ENCODE data around the gene PKP3.
"Not testable (repeated sequence)": the region's sequence is repeated elsewhere in the genome, so short reads cannot be mapped to it uniquely, and the experiment has no call there.

Gene PKP3, protein sequence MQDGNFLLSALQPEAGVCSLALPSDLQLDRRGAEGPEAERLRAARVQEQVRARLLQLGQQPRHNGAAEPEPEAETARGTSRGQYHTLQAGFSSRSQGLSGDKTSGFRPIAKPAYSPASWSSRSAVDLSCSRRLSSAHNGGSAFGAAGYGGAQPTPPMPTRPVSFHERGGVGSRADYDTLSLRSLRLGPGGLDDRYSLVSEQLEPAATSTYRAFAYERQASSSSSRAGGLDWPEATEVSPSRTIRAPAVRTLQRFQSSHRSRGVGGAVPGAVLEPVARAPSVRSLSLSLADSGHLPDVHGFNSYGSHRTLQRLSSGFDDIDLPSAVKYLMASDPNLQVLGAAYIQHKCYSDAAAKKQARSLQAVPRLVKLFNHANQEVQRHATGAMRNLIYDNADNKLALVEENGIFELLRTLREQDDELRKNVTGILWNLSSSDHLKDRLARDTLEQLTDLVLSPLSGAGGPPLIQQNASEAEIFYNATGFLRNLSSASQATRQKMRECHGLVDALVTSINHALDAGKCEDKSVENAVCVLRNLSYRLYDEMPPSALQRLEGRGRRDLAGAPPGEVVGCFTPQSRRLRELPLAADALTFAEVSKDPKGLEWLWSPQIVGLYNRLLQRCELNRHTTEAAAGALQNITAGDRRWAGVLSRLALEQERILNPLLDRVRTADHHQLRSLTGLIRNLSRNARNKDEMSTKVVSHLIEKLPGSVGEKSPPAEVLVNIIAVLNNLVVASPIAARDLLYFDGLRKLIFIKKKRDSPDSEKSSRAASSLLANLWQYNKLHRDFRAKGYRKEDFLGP

DNA sequence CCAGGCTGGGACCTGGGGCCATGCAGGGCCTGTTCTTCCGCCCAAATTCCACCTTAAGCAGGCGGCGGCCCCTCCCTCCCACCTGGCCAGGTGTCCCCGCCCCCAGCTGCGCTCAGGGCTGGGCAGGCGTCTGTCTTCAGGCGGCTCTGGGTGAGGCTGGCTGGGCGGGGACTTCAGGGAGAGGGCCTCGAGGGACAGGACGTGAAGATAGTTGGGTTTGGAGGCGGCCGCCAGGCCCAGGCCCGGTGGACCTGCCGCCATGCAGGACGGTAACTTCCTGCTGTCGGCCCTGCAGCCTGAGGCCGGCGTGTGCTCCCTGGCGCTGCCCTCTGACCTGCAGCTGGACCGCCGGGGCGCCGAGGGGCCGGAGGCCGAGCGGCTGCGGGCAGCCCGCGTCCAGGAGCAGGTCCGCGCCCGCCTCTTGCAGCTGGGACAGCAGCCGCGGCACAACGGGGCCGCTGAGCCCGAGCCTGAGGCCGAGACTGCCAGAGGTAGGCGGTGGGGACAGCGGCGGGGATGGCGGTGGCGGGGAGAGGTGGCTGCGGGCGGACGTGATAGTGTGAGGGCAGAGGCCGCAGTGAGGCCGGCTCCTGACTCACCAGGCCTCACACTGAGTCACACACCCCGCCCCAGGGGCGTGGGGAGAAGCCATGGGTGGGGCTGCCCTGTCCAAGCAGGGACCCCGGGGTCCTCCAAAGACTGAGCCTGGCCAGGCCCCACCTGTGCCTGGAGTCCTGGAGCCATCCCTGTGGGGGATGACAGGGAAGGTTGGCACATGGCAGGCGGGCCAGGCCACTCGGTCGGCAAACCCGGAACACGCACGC is at the start of gene PKP3:
PKP3 (plus strand) TSS at position 176 of the 824 bp plus-strand sequence; CDS start at position 260, 84 bp downstream.
- no peak for DNase-seq

DNA sequence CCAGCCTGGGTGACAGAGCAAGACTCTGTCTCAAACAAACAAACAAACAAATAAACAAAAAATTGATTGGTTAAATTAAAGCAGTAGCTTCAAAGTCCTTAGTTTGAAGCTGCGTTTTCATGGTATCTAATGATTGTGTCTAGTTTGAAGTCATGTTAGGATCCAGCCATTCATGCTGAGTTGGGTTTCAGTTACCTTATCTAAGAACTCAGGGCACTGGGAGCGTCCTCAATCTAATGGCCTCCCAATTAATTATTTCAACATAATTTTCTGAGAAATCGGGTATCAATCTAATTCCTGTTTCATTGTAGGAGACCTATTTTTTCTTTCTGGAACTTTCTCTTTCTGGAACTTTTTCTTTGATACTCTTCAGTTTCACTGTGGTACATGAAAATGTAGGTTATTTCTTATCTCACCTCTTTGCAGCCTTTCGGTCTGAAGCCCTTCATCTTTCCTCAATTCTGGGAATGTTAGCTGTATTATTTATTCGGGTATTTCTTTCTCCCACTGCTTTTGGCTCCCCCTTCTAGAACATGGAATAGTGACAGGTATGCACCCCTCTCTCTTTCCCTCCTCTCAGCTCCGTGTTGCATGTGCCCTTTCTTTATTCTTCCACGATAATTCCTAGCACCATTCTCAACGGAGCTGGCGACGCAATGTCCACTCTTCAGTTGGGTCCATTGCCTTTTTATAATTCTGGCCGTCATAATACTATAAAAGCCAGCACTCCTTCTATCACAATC is 49.0 kb upstream of the PKP3 start:
- no peak for DNase-seq

DNA sequence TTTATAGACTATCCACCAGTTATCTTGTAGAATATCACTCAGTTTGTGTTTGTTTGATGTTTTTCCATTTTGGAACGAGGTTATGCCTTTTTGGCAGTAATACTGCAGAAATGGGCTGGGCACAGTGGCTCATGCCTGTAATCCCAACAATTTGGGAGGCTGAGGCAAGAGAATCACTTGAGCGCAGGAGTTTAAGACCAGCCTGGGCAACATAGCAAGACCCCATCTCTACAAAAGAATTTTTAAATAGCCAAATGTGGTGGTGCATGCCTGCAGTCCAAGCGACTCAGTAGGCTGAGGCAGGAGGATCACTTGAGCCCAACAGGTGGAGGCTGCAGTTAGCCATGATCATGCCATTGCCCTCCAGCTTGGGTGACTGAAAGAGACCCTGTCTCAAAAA is 47.5 kb upstream of the PKP3 start:
- DNase-seq = no peak

DNA sequence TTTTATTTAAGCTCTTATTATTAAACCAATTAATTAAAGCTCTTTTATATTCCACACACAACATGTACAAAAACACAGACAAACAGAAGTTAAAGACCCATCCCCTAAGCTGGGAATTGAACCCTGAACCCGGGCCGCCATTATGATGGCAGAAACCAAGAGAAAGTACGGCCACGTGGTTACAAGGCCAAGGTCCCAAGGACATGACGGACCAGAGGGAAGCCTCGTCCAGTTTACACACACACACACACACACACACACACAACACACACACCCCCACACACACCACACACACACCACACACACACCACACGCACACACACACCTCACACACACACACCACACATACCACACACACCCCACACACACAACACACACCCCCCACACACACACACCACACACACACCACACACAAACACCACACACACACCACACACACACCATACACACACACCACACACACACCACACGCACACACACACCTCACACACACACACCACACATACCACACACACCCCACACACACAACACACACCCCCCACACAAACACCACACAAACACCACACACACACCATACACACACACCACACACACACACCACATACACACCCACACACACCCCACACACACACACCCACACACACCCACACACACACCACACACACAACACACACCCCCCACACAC is 44.6 kb upstream of the PKP3 start:
- not testable (repeated sequence) for DNase-seq

DNA sequence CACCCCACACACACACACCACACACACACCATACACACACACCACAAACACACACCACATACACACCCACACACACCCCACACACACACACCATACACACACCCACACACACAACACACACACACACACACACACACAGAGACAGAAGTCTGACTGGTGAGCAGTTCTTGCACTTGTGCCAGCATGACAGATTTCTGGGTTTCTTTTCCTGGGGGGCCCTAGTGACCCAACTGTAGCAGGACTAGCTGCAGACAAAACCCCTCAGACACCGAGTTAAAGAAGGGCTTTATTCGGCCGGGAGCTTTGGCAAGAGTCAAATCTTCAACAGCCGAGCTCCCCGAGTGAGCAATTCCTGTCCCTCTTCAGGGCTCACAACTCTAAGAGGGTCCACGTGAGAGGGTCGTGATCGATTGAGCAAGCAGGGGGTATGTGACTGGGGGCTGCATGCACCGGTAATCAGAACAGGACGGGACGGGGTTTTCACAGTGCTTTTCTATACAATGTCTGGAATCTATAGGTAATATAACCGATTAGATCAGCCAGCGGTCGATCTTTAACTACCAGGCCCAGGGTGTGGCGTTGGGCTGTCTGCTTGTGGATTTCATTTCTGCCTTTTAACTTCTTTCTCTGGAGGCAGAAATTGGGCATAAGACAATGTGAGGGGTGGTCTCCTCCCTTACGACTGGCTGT is 43.8 kb upstream of the PKP3 start:
- not testable (repeated sequence) for DNase-seq

DNA sequence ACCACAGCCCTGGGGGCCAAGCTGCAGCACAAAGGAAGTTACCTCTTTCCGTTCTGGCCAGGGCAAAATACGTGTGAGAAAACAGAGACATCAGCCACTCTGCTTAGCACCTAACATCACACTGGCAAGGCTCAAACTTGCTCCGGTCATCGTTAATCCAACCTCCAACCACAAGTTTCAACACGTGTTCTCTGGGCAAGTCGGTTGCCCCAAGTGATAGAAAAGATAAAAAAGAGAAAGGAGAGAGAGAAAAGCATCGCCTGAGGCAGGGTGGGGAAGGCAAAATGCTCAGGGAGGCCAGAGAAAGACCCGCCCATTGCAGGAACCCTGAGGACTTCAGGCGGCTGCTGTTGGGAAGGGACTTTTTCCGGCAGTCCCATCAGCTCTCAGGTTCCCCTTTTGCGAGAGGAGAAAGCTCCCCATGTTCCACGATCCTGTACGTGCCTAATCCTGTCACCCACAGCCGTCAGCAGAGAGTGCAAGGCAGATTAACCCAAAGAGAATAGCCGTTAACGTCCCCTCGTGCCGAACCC is 43.2 kb upstream of the PKP3 start:
- DNase-seq = no peak

DNA sequence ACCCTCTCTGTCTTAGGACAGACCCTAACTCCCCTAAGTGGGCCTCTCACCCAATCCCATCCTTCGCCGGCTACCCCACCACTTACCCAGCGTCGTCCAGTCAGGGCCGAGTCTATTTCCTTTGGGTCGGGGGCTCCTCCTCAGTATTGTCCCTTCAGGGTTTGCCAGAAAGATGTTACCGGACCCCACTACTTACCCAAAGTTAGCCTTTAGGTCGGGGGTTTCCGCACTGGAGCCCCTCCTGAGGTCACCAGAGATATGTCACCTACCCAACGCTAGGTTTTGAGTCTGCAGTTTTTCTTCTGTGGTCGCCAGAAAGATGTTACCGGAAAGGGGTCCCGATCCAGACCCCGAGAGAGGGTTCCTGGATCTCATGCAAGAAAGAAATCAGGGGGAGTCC is 42.6 kb upstream of the PKP3 start:
- DNase-seq = no peak

DNA sequence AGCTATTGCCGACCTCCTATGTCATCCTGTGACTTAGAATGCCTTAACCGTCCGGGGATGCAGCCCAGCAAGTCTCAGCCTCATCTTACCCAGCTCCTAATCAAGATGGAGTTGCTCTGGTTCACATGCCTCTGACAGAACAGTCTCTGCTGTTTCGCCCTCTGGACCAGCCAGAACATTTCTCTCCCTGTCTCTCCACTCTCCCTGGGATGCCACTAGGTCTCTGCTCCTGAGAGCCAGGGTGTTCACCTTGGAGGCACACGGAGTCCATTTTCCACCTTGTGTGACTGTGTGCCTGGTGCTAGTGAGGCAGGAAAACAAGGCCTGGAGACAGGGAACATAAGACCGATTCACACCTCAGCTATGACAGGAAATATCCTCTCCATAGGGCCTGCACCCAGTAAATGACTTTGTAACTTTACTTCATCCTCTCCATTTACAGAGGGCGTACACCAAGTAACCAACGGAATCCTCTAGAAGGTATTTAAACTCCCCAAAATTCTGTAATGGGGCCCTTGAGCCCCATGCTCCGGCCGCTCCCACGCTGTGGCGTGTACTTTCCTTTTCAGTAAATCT is 41.5 kb upstream of the PKP3 start:
- DNase-seq = no peak

DNA sequence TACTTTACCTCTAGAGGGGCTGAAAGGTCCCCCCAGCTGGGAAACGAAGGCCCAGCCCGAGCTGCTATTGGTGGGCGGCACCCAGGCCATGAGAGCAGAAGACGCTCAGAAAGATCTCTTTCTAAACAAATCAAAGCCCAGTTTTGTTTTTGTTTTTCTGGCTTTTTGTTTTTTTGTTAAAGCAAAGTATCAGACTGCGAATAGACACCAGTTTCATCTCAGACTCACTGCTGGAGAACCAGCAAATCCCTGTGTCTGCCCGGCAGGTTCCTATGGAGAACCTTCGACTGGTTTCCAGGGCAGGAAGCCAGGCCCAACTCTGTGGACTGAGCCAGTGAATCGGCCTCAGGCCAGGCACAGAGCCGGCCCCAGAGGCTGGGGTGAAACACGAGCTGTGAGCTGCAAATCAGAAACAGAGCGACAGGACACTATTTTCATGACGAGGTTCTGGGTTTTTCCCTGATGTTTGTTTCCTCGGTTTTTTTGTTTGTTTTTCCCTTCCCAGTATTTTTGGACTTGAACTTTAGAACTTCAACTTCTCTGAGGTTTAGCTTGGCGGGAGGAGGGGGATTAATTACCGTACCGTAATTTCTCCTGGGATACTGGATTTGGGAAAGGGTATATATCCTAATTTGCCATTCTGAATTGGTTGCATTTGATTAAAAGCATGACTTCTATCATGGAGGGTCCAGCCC is 40.7 kb upstream of the PKP3 start:
- no peak for DNase-seq

DNA sequence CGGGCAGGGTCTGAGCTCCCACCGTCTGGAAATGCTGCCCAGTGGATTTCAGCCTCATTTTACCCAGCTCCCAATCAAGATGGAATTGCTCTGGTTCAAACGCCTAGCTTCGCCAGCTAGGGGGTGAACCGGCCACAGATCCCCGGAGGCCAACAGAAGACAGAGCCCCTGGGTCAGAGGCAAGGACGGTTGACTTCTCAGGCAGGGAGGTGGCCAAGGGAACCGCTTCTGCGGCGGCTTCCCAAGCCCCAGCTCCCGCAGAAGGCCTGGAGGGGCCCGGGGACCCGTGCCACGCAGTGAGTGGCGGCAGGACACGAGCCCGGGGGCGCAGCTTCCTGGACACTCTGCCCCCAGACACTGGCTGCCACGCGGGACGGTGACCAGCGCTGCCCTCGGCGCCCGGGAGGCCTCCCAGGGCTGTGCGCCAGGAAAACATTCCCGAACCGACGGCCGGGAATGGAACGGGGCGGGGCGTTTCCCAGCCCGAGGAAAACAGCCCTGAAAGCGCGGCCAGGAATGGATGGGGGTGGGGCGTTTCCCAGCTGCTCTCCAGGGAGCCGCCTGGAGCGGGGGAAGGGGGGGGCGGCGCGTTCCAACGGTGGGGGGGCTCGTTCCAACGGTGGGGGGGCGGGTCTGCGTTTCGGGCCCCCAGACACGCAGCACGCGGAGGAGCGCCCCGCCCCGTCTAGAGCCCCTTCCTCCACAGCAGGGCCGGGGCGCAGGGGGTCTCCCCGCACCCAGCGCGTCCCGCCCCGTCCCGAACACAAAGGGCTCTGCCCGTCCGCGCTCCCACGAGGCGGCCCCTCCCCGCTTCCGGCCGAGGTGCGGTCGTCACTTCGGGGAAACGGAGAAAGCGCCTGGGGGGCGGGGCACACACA is 38.2 kb upstream of the PKP3 start:
- peak; percentile 51 for DNase-seq

DNA sequence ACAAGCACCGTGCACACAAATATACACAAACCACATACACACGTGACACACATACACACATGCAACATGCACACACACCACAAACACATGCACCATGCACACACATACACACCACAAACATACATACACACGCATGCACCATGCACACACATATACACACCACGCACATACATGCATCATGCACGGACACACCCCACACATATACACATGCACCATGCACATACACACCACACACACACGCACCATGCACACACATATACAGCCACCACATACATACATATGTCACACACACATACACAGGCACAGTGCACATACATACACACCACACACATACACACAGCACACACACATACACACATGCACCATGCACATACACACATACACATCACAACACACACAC is 37.4 kb upstream of the PKP3 start:
- DNase-seq = no peak

DNA sequence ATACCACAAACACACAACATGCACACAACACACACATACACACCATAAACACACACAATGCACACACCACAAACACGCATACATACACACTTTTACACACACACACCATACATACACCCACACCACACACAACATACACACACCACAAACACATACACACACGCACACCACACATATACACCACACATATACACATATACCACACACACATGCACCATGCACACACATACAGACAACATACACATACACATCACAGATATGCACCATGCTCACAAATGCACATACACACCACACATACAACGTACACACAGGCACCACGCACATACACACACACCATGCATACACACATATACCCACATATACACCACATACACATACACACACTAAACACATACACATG is 36.4 kb upstream of the PKP3 start:
- DNase-seq = no peak

DNA sequence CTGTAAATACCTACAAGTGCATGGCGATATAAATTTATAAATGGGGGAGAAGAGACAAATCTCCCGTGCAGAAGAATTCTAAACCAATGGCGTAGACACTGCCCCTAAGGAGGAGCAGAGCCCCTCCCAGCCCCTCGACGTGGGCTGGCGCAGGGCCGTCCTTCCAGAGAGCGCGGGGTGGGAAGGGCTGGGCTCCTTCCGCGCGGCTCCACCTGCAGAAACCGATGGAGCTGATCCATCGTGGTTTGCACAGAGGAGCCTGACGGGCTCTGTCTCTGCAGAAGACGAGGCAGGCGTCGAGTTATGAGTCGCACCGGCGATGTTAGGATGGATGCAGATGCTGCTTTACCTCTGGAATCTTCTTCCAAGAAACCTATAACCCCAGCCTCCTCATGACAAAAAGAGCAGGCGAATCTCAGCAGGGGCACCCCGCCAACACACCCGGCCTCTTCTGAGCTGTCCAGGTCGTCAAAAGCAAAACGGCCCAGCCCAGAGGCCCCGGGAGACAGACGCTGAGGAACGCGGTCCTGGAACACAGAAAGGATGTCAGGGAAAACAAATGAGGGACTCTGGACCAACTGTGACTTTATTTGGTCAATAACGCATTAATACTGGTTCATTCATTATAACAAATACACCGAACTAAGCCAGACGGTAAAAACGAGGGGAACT is 35.7 kb upstream of the PKP3 start:
- no peak for DNase-seq

DNA sequence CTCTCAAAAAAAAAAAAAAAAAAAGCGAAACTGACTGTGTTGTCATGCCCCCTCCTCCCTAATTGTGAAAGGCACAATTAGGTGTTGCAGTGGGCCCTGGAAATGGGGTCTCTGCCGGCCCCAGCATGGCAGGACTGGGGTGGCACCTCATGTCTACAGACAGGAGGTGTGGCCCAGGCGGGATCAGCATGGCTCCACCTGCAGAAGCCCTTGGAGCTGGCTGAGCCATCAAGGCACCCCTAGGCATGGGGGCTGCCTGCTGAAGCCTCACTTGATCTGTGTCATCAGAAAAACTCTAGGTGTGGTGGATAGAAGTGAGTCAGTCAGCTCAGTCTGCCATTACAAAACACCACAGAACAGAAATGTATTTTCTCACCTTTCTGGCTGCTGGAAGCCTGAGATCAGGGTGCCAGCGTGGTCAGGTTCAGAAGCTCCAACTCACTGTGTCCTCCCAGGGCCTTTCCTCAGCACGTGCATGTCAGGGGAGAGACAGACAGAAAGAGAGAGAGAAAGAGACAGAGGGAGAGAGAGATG is 34.8 kb upstream of the PKP3 start:
- DNase-seq = no peak

DNA sequence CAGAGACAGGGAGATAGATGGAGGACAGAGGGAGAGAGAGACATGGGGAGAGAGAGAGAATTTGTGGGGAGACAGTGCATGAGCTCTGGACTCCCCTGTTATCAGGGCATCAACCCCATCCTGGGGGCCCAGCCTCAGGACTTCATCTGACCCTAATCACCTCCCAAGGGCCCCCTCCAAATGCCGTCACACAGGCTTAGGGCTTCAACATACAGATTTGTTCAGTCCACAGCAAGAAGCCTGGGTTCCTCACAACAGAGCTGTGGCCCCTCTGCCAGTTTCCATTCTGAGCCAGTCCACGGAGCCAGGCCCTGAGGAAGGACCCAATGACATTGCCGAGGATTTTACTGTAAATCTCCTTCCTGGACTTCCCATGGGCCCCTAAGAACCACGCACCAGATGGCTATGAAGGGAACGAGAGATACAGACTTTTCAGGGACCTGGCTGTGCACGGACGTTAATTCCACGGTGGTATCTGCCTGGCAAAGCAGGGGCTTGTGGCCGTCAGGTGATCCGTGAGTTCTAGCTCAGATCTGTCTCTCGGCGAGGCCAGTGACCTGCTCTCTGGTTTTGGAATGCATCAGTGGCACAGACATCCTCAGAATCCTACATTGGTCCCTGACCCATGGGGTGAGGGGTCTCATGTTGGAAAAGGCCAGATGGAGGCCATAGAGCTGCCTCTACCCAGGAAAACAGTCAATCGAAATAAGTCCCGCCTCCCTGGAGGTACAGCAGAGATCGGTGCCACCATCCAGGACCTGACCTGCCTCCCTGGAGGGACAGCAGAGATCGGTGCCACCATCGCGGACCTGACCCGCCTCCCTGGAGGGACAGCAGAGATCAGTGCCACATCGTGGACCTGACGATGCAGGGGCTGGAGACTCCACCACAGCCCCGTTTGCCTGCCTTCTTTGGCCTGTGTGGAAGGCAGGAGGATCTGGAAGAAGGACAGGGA is 33.4 kb upstream of the PKP3 start:
- no peak for DNase-seq

DNA sequence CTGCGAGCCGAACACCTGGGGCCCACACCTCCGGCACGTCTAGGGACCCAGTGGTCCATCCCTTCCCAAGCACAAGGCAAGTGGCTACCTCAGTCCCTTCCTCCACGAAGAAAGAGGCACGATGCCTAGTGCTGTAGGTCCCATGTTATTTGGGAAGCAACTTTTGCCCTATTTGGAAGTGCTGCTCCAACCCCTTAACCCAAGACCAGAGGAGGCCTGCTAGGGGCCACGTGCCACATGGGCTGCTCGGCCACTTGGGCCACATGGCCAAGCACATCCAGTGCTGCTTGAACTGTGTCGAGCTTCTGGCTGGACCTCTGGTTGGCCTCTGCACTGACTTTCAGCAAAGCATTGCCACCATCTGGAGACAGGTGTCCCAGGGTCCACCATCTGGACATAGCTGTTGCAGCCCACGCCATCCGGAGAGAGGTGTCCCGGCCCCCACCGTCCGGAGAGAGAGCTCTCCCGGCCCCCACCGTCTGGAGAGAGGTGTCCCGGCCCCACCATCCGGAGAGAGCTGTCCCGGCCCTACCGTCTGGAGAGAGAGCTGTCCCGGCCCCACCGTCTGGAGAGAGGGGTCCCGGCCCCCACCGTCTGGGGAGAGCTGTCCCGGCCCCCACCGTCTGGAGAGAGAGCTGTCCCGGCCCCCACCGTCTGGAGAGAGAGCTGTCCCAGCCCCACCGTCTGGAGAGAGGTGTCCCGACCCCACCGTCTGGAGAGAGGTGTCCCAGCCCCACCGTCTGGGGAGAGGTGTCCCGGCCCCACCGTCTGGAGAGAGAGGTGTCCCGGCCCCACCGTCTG is 31.2 kb upstream of the PKP3 start:
- no peak for DNase-seq
